ENCODE data around the gene HPDL.
"Not testable (repeated sequence)": the region's sequence is repeated elsewhere in the genome, so short reads cannot be mapped to it uniquely, and the experiment has no call there.

HPDL gene

GRCh38 chr1:45351508-45351907, 24.8 kb downstream of the HPDL start:
- no peak for DNase-seq (ENCODE audit: low read depth)

- no peak for DNase-seq (ENCODE audit: low read depth)
Measured at GRCh38 chr1:45353685-45354084, 27.0 kb downstream of the HPDL start.

- no peak for DNase-seq (ENCODE audit: low read depth)
Measured at GRCh38 chr1:45354838-45355237, 28.1 kb downstream of the HPDL start.

DNA sequence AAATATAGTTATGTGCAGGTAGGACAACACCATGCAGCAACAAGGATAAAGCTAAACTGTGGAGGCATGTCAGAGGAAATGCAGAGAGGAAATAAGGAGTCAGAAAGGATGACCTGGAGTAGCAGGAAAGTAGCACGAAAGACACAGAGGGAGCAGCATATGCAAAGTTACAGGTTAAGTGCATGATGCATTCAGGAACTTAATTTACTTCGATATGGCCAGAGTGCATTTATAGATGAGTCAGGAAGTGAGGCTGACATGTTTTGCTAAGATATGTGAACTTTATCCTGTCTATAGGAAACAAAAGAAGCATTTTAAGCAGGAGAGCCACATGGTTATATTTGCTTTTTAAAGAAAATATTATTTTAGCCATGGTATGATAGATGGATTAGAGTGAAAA, 29.0 kb downstream of the HPDL start:
- DNase-seq (ENCODE audit: low read depth) = no peak

DNA sequence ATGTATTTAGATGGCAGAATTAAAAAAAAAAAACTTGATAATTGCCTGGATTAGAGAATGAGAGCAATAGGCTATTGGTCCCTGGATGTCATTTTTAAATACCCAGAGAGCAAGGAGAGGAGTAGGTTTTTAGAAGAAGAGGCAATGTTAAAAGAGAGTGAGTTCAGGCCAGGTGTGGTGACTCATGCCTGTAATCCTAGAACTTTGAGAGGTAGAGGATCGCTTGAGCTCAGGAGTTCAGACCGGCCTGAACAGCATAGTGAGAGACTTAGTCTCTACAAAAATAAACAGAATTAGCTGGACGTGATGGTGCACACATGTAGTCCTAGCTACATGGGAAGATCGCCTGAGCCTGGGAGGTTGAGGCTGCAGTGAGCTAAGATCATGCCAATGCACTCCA, 29.5 kb downstream of the HPDL start:
- no peak for DNase-seq (ENCODE audit: low read depth)

- DNase-seq (ENCODE audit: low read depth) = peak; percentile 15
Measured at GRCh38 chr1:45359882-45360513, 33.3 kb downstream of the HPDL start.

DNA sequence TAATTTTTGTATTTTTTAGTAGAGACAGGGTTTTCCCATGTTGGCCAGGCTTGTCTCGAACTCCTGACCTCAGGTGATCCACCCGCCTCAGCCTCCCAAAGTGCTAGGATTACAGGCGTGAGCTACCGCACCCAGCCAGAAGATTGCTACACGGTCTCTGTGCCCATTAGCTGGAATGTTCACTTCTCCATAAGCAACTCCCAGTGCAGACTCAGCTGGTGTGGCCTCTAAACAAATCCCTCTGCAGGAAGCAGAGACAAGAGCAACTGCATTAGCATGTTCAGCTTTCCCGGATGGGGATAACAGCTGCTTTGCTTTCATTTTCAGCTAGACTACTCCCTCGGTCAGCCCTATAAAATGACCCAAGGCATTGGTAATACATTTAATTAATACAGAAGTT, 34.3 kb downstream of the HPDL start:
- DNase-seq (ENCODE audit: low read depth) = not testable (repeated sequence)

DNA sequence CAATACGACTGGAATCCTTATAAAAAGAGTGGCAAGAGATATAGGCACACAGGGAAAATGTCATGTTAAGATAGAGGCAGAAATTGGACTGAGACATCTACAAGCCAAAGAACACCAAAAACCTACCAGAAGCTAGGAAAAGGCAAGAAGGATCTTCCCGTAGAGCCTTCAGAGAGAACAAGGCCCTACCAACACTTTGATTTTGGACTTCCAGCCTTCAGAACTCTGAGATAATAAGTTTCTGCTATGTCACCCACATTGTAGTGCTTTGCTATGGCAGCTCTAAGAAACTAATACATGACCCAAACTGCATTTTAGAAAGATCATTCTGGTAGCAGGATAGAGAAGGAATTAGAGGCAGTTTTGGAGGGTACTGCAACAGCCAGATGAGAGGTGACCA, 37.6 kb downstream of the HPDL start:
- DNase-seq (ENCODE audit: low read depth) = no peak

- no peak for DNase-seq (ENCODE audit: low read depth)
Measured at GRCh38 chr1:45365051-45365450, 38.4 kb downstream of the HPDL start.

- DNase-seq (ENCODE audit: low read depth) = no peak
Measured at GRCh38 chr1:45370575-45370974, 43.9 kb downstream of the HPDL start.

DNA sequence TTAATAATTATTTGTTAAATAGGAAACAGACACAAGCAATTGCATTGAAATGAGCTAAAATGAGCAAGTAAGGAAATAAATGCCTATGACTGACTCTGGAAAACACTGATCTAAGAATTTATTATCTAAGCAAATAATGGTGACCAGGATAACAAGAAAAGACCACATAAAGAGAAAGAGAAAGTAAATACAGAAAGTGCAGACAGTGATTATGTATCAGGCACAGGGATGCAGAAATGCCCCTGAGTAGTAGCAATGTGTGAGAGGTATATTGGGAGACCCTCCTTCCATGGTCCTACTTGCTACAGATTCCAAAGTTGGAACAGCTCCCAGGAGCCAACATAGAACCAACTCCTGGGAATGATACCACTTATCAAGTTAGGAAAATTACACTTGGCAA, 46.9 kb downstream of the HPDL start:
- DNase-seq (ENCODE audit: low read depth) = no peak

DNA sequence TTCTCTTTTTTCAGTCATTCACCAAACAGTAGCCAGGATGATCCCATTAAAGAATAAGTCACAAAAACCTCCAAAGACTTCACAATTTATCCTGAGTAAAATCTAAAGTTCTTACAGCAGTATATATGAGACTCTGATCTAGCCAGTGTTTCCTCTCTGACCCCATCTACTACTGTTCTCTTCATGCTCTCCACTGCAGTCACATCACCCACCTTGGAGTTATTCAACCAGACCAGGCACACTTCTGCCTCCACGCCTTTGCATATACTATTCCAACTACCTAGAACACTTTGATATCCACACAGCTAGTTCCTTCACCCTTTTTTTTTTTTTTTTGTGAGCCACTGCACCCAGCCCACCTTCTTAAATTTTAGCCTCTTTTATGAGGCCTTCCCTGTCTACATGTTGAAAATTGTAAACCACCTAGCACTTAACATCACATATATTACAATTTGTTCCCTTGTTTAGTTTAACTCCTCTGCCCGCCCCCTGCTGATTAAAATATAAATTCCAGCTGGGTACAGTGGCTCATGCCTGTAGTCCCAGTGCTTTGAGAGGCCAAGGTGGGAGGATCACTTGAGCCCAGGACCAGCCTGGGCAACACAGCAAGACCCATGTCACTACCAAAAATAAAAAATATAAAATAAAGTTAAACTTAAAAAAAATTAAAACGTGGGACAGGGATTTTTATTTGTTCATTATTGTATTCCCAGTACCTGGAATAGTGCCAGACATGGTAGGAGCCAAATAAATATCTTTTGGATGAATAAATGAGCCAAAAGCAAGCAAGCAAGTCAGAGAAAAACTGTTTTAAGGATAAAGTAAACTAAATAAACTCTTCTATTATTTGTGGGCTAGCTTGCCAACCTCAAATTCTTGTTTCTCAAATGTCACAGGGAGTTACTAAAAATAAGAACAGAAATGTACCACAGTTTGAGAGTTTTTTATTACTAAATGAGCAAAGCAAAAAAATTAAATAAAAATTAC, 48.7 kb downstream of the HPDL start:
- no peak for DNase-seq (ENCODE audit: low read depth)

DNA sequence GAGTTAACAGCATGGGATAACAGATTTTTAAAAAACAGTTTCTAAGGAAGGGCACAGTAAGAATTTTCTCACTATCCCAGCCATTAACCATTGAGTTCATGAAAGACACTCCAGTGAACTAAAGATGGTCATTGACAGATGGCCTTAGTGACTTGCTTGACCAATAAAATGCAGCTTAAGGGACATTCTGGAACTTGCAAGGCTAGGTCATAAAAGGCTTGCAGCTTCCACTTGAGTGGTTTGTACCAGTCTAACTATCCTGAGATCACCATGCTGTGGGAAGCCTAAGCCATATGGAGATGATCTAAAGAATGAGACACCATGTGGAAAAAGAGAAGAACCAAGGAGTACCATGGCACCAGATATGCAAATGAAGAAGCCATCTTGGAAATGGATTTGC, 51.5 kb downstream of the HPDL start:
- DNase-seq (ENCODE audit: low read depth) = no peak

Measured in stimulated activated CD8-positive, alpha-beta memory T cell treated with anti-CD3 and anti-CD28 coated beads, Interleukin-15, amount 100 ng/mL, for 1 hour (primary cell).